Panc1 (cell line): ENCODE results near the gene RABL2A. TPM values are rescaled to one million over a fixed set of nuclear protein-coding genes. Genes with fewer than 3 reads are reported as not detected.
"Not testable (repeated sequence)": the region's sequence is repeated elsewhere in the genome, so short reads cannot be mapped to it uniquely, and the experiment has no call there.

Experiments
- ATAC-seq: fragments of 200-7000 bp; cut with Tn5 transposase; 2 replicates; pipeline ENCODE4 v1.9.1; 2020; ENCODE audit warnings: mild to moderate bottlenecking, moderate library complexity
- BruUV-seq: library from RNA; stranded (reverse); fragments of 400-500 nt; replicated peaks from 2 replicates; lab custom pipeline; 2021; lab: Mats Ljungman, UMichigan
- CTCF ChIA-PET: fragments of 300-600 bp; sonication (Branson Sonifier 250); formaldehyde crosslinking; loops from one replicate; lab custom pipeline; 2022; ENCODE audit warnings: antibody characterized with exemption; lab: Charles Lee
- POLR2A ChIA-PET: fragments of 300-600 bp; sonication (Branson Sonifier 250); formaldehyde crosslinking; loops from one replicate; lab custom pipeline; 2022; ENCODE audit warnings: antibody characterized with exemption; lab: Charles Lee
- DNase-seq: peaks from one replicate; pipeline ENCODE4 v3.0.0-alpha.2; 2010; ENCODE audit warnings: low read depth, low spot score
- H3K27ac ChIP-seq: 2 replicates; pipeline ENCODE4 v1.5.1; 2011; ENCODE audit warnings: mild to moderate bottlenecking, low read length, inconsistent platforms
- H3K27me3 ChIP-seq: fragments of 200-500 bp; sonication (Bioruptor generic); 2 replicates; pipeline ENCODE4 v1.6.0; 2014; ENCODE audit warnings: low read length, inconsistent platforms; ENCODE audit not compliant: control insufficient read depth, insufficient read depth
- H3K36me3 ChIP-seq: fragments of 200-500 bp; sonication (Bioruptor generic); 2 replicates; pipeline ENCODE4 v1.5.1; 2014; ENCODE audit warnings: inconsistent platforms, mild to moderate bottlenecking, low read length, moderate library complexity; ENCODE audit not compliant: control insufficient read depth, insufficient read depth
- H3K4me1 ChIP-seq: 2 replicates; pipeline ENCODE4 v1.5.1; 2011; ENCODE audit warnings: inconsistent platforms, mild to moderate bottlenecking, low read length, moderate library complexity; ENCODE audit not compliant: control insufficient read depth, insufficient read depth
- H3K4me3 ChIP-seq, 2 experiments: 2 replicates each; pipeline ENCODE4 v1.5.1; 2011 to 2012; ENCODE audit warnings: low read depth in 2 of 2, low read length in 2 of 2, mild to moderate bottlenecking in 2 of 2, inconsistent platforms in 1 of 2, moderate library complexity in 1 of 2
- H3K9me3 ChIP-seq: fragments of 200-500 bp; sonication (Bioruptor generic); 2 replicates; pipeline ENCODE4 v1.5.1; 2014; ENCODE audit warnings: low read depth, mild to moderate bottlenecking, inconsistent platforms, low read length, moderate library complexity; ENCODE audit not compliant: control insufficient read depth, insufficient read depth
- CTCF ChIP-seq: fragments of 450-650 bp; IDR thresholded peaks from 2 replicates; pipeline ENCODE4 v1.5.1; 2017; ENCODE audit warnings: mild to moderate bottlenecking
- POLR2AphosphoS5 ChIP-seq: IDR thresholded peaks from 2 replicates; pipeline ENCODE4 v1.6.1; 2012; ENCODE audit warnings: mild to moderate bottlenecking, low read depth, low read length, moderate library complexity
- in situ Hi-C: cut with HindIII; loops from 2 replicates; pipeline ENCODE4 v1.10.0; 2016; ENCODE audit warnings: low sequenced_read_pairs, low pct_unique_long_range_greater_than_20kb
- intact Hi-C: fragments of 100-400 bp; cut with micrococcal nuclease; formaldehyde crosslinking; loops from one replicate; pipeline ENCODE4 v1.10.0; 2022; ENCODE audit not compliant: unreplicated experiment
- total RNA-seq: library from RNA; stranded (reverse); gene quantifications from one replicate; pipeline ENCODE4 v1.2.1, GENCODE V29; 2021; ENCODE audit not compliant: unreplicated experiment

The RABL2A gene
- total RNA-seq, 1 experiment from 2014 or later: 21.4 TPM

- H3K4me1 ChIP-seq, POLR2A ChIA-PET, H3K9me3 ChIP-seq, H3K27me3 ChIP-seq, in situ Hi-C loops, H3K36me3 ChIP-seq, BruUV-seq, intact Hi-C loops: not testable (repeated sequence)
- CTCF ChIA-PET: interaction anchor here (0.6 kb wide), 1 partner anchor 97 kb away, joined by 3 read pairs; no protein-coding TSS in a partner anchor
- TF ChIP-seq POLR2AphosphoS5: peak; percentile 51; the same call in 1 of the 2 replicates
- Histone ChIP-seq H3K4me3 (peak overlapping the region; percentile 60 to 77), H3K27ac (peak overlapping the region; percentile 81)
- DNase-seq (peak; percentile 52), ATAC-seq (peak; percentile 100)
These were observed 23.5 kb upstream of the RABL2A start for GRCh38 chr2:113603467-113604084.

- peak; percentile 99 for TF ChIP-seq CTCF
- TF ChIP-seq POLR2AphosphoS5: peak; percentile 55; the same call in 1 of the 2 replicates
- BruUV-seq, intact Hi-C loops, H3K27ac ChIP-seq, H3K4me1 ChIP-seq, ATAC-seq, H3K36me3 ChIP-seq, in situ Hi-C loops, H3K27me3 ChIP-seq, H3K9me3 ChIP-seq, POLR2A ChIA-PET: not testable (repeated sequence)
- H3K4me3 ChIP-seq: peak overlapping the region; percentile 57 to 60
- CTCF ChIA-PET: interaction anchor here (0.6 kb wide), 1 partner anchor 96 kb away, joined by 3 read pairs; no protein-coding TSS in a partner anchor
- DNase-seq: peak; percentile 76
These were observed 23.0 kb upstream of the RABL2A start for GRCh38 chr2:113604085-113604477.

- intact Hi-C loops, H3K27me3 ChIP-seq, H3K9me3 ChIP-seq, BruUV-seq, H3K4me1 ChIP-seq, POLR2A ChIA-PET, DNase-seq, in situ Hi-C loops, CTCF ChIA-PET, H3K27ac ChIP-seq, ATAC-seq, H3K36me3 ChIP-seq: not testable (repeated sequence)
- peak overlapping the region; percentile 57 to 60 for H3K4me3 ChIP-seq
These were observed 22.4 kb upstream of the RABL2A start for GRCh38 chr2:113604661-113605060.

GRCh38 chr2:113606036-113606435 lies 21.0 kb upstream of the RABL2A start:
- intact Hi-C loops, H3K27me3 ChIP-seq: not testable (repeated sequence)

GRCh38 chr2:113609822-113610221 lies 17.2 kb upstream of the RABL2A start:
- BruUV-seq, H3K27me3 ChIP-seq, H3K27ac ChIP-seq, in situ Hi-C loops, DNase-seq, H3K4me1 ChIP-seq, POLR2A ChIA-PET, H3K36me3 ChIP-seq, CTCF ChIA-PET, H3K9me3 ChIP-seq, H3K4me3 ChIP-seq, ATAC-seq, intact Hi-C loops: not testable (repeated sequence)

More at GRCh38 chr2:113606036-113606435, 21.0 kb upstream of the RABL2A start:
- CTCF ChIA-PET, ATAC-seq, DNase-seq, H3K36me3 ChIP-seq, H3K27ac ChIP-seq, in situ Hi-C loops, POLR2A ChIA-PET, H3K4me1 ChIP-seq, H3K4me3 ChIP-seq, H3K9me3 ChIP-seq, BruUV-seq: not testable (repeated sequence)

- H3K27ac ChIP-seq, H3K27me3 ChIP-seq, POLR2A ChIA-PET, CTCF ChIA-PET, DNase-seq, in situ Hi-C loops, ATAC-seq, H3K4me3 ChIP-seq, intact Hi-C loops, BruUV-seq, H3K4me1 ChIP-seq, H3K9me3 ChIP-seq, H3K36me3 ChIP-seq: not testable (repeated sequence)
These were observed 6.1 kb upstream of the RABL2A start for GRCh38 chr2:113621002-113621401.
